Neural progenitor cell (in vitro differentiated cells): ENCODE data around the gene PARP3. TPM values are rescaled to one million over a fixed set of nuclear protein-coding genes. Genes with fewer than 3 reads are reported as not detected.
A peak's percentile ranks its signal among the peaks of the same experiment; 100 is the strongest.

Experiments used
- DNase-seq: peaks from one replicate; pipeline ENCODE4 v3.0.0-alpha.2; 2016; ENCODE audit warnings: low spot score
- H2AFZ ChIP-seq: fragments of 200-600 bp; sonication (generic); replicated peaks from 2 replicates; pipeline ENCODE4 v1.6.1; 2016; ENCODE audit warnings: antibody characterized with exemption
- H3F3A ChIP-seq: fragments of 200-600 bp; sonication (generic); 2 replicates; pipeline ENCODE4 v1.6.1; 2016; ENCODE audit warnings: antibody characterized with exemption, low read depth
- H3K27ac ChIP-seq: fragments of 200-600 bp; sonication (generic); 2 replicates; pipeline ENCODE4 v1.5.1; 2016; ENCODE audit warnings: mild to moderate bottlenecking
- H3K27me3 ChIP-seq: fragments of 200-600 bp; sonication (generic); 2 replicates; pipeline ENCODE4 v1.6.1; 2016; ENCODE audit warnings: mild to moderate bottlenecking, moderate library complexity
- H3K36me3 ChIP-seq: fragments of 200-600 bp; sonication (generic); 2 replicates; pipeline ENCODE4 v1.5.1; 2016
- H3K4me1 ChIP-seq: fragments of 200-600 bp; sonication (generic); 2 replicates; pipeline ENCODE4 v1.6.1; 2016; ENCODE audit warnings: mixed run types
- H3K4me2 ChIP-seq: fragments of 200-600 bp; sonication (generic); 2 replicates; pipeline ENCODE4 v1.6.1; 2016
- H3K4me3 ChIP-seq: fragments of 200-600 bp; sonication (generic); 2 replicates; pipeline ENCODE4 v1.5.1; 2016
- H3K79me2 ChIP-seq: fragments of 200-600 bp; sonication (generic); 2 replicates; pipeline ENCODE4 v1.6.1; 2016; ENCODE audit warnings: low read depth
- H3K9ac ChIP-seq: fragments of 200-600 bp; sonication (generic); 2 replicates; pipeline ENCODE4 v1.6.1; 2016
- H3K9me3 ChIP-seq: fragments of 200-600 bp; sonication (generic); 2 replicates; pipeline ENCODE4 v1.5.1; 2016; ENCODE audit warnings: low read depth
- H4K20me1 ChIP-seq: fragments of 200-600 bp; sonication (generic); 2 replicates; pipeline ENCODE4 v1.6.1; 2016; ENCODE audit warnings: low read depth
- H3K27ac Mint-ChIP-seq: 3 replicates; pipeline ENCODE4 v1.8.0; 2021; ENCODE audit warnings: mixed read lengths
- H3K27me3 Mint-ChIP-seq: 2 replicates; pipeline ENCODE4 v1.8.0; 2022; ENCODE audit warnings: low read depth, mild to moderate bottlenecking, inconsistent platforms, moderate library complexity, mixed read lengths; ENCODE audit not compliant: insufficient read depth
- H3K36me3 Mint-ChIP-seq: 3 replicates; pipeline ENCODE4 v1.8.0; 2021; ENCODE audit warnings: mixed read lengths
- H3K4me1 Mint-ChIP-seq: 3 replicates; pipeline ENCODE4 v1.8.0; 2021; ENCODE audit warnings: mixed read lengths
- H3K4me3 Mint-ChIP-seq: 3 replicates; pipeline ENCODE4 v1.8.0; 2021; ENCODE audit warnings: mild to moderate bottlenecking, moderate library complexity, mixed read lengths
- H3K9me3 Mint-ChIP-seq: 3 replicates; pipeline ENCODE4 v1.8.0; 2020; ENCODE audit warnings: mixed read lengths
- EZH2 ChIP-seq: fragments of 200-600 bp; sonication (generic); IDR thresholded peaks from 2 replicates; pipeline ENCODE4 v1.6.1; 2017; ENCODE audit warnings: antibody characterized with exemption, mild to moderate bottlenecking, moderate library complexity
- EZH2phosphoT487 ChIP-seq: fragments of 200-600 bp; sonication (generic); IDR thresholded peaks from 2 replicates; pipeline ENCODE4 v1.6.1; 2017; ENCODE audit warnings: antibody characterized with exemption
- total RNA-seq: library from RNA; depleted of rRNA; stranded (reverse); fragments of >200 nt; gene quantifications from 2 replicates; pipeline ENCODE4 v1.2.3, GENCODE V29; 2015; ENCODE audit warnings: low replicate concordance
- TF ChIP-seq, protein P1 (sequence below): fragments of 200-600 bp; sonication (generic); IDR thresholded peaks from 2 replicates; pipeline ENCODE4 v1.5.1; 2017; ENCODE audit warnings: antibody characterized with exemption, mild to moderate bottlenecking

Gene PARP3
- total RNA-seq = 2.0 and 3.9 TPM in 2 replicates

DNA sequence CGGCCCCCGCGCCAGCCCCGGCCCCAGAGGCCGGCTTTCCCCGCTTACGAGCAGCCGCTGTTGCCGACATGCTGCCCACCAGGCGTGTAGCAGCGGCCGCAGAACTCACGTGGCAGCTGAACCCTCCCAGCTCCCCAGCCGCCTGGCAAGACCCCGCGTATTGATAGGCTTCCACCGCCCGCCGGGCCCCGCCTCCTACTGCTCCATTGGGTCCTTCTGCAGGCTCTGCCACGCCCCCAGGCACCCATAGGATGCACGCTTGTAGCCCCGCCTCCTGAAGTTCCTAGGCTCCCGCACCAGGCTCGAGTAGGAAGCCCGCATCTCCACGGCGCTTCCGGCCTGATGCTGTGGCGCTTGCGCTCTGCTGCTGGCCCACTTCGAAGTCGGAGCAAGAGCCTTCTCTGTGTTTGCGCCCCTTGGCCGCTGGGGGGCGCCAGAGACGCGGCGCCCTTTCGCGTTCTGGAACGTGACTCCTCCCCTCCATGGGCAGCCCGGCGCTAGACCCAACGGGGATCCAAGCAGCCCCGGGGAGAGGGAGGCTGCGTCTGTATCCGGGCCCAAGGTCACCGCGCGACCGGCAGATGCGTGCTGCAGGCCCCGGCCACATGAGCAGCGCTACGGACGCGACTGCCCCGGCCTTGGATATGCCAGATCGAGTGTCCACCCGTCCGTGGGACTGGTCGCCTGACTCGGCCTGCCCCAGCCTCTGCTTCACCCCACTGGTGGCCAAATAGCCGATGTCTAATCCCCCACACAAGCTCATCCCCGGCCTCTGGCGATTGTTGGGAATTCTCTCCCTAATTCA is at the start of gene PARP3, which contains the start of gene RRP9:
Gene PARP3 (plus strand): TSS at position 566 of the 805 bp plus-strand sequence. CDS start 993 bp downstream, outside the sequence.
Gene RRP9 (minus strand): TSS at position 107 of the 805 bp plus-strand sequence. CDS start 37 bp downstream, at position 70.
- peak within 1 kb of the TSS; percentile 95 for H3K4me2 ChIP-seq
- H3K27ac ChIP-seq = no peak within 1 kb of the TSS
- TF ChIP-seq EZH2phosphoT487 (no peak), EZH2 (no peak)
- TF ChIP-seq, protein P1, sequence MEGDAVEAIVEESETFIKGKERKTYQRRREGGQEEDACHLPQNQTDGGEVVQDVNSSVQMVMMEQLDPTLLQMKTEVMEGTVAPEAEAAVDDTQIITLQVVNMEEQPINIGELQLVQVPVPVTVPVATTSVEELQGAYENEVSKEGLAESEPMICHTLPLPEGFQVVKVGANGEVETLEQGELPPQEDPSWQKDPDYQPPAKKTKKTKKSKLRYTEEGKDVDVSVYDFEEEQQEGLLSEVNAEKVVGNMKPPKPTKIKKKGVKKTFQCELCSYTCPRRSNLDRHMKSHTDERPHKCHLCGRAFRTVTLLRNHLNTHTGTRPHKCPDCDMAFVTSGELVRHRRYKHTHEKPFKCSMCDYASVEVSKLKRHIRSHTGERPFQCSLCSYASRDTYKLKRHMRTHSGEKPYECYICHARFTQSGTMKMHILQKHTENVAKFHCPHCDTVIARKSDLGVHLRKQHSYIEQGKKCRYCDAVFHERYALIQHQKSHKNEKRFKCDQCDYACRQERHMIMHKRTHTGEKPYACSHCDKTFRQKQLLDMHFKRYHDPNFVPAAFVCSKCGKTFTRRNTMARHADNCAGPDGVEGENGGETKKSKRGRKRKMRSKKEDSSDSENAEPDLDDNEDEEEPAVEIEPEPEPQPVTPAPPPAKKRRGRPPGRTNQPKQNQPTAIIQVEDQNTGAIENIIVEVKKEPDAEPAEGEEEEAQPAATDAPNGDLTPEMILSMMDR = peak; percentile 99
- Mint-ChIP-seq H3K4me1 (peaks cover 13% of the 10 kb centered on the region), H3K36me3 (no peaks in the 10 kb centered on the region), H3K4me3 (peak within 1 kb of the TSS; percentile 92), H3K27me3 (peaks cover 11% of the 10 kb centered on the region), H3K9me3 (no peaks in the 10 kb centered on the region), H3K27ac (peak within 1 kb of the TSS; percentile 72)
- H3K36me3 ChIP-seq = no peaks in the 10 kb centered on the region
- peak within 1 kb of the TSS; percentile 78 for H2AFZ ChIP-seq
- no peaks in the 10 kb centered on the region for H3F3A ChIP-seq
- H3K79me2 ChIP-seq = peaks cover 25% of the 10 kb centered on the region
- peaks cover 12% of the 10 kb centered on the region for H3K4me1 ChIP-seq
- no peaks in the 10 kb centered on the region for H3K9me3 ChIP-seq
- DNase-seq = peak; percentile 100
- H3K4me3 ChIP-seq = peak within 1 kb of the TSS; percentile 70
- peak within 1 kb of the TSS; percentile 38 for H3K9ac ChIP-seq
- peaks cover 13% of the 10 kb centered on the region for H4K20me1 ChIP-seq
- peaks cover 7% of the 10 kb centered on the region for H3K27me3 ChIP-seq

GRCh38 chr3:51894391-51894790 is 47.8 kb upstream of the PARP3 start:
- peaks cover 4% of the 10 kb centered on the region for H3K4me1 ChIP-seq
- no peaks in the 10 kb centered on the region for H3K36me3 Mint-ChIP-seq
- no peaks in the 10 kb centered on the region for H3F3A ChIP-seq
- no peak overlapping the region for H3K4me3 ChIP-seq
- no peaks in the 10 kb centered on the region for H3K27me3 ChIP-seq
- H3K79me2 ChIP-seq = no peaks in the 10 kb centered on the region
- no peak overlapping the region for H3K27ac Mint-ChIP-seq
- H3K9me3 ChIP-seq = no peaks in the 10 kb centered on the region
- H3K4me3 Mint-ChIP-seq = no peak overlapping the region
- no peak for DNase-seq
- no peak overlapping the region for H2AFZ ChIP-seq
- no peak overlapping the region for H3K4me2 ChIP-seq
- no peak overlapping the region for H3K27ac ChIP-seq
- H3K27me3 Mint-ChIP-seq = peaks cover 5% of the 10 kb centered on the region
- TF ChIP-seq EZH2phosphoT487 (no peak), EZH2 (no peak)
- TF ChIP-seq, protein P1 = no peak
- no peaks in the 10 kb centered on the region for H3K36me3 ChIP-seq
- no peaks in the 10 kb centered on the region for H3K9me3 Mint-ChIP-seq
- no peaks in the 10 kb centered on the region for H4K20me1 ChIP-seq
- peaks cover 13% of the 10 kb centered on the region for H3K4me1 Mint-ChIP-seq
- H3K9ac ChIP-seq = no peak overlapping the region

- Histone ChIP-seq H3K36me3 (no peaks in the 10 kb centered on the region), H2AFZ (no peak overlapping the region), H3K4me3 (no peak overlapping the region), H3K4me2 (no peak overlapping the region), H4K20me1 (no peaks in the 10 kb centered on the region), H3K9ac (no peak overlapping the region), H3K27ac (no peak overlapping the region), H3K4me1 (peaks cover 4% of the 10 kb centered on the region), H3K9me3 (no peaks in the 10 kb centered on the region), H3F3A (no peaks in the 10 kb centered on the region), H3K27me3 (no peaks in the 10 kb centered on the region), H3K79me2 (no peaks in the 10 kb centered on the region)
- no peaks in the 10 kb centered on the region for H3K36me3 Mint-ChIP-seq
- H3K27ac Mint-ChIP-seq = no peak overlapping the region
- DNase-seq = no peak
- H3K4me1 Mint-ChIP-seq = peaks cover 11% of the 10 kb centered on the region
- no peaks in the 10 kb centered on the region for H3K9me3 Mint-ChIP-seq
- peaks cover 5% of the 10 kb centered on the region for H3K27me3 Mint-ChIP-seq
- no peak for TF ChIP-seq EZH2
- TF ChIP-seq, protein P1 = no peak
- TF ChIP-seq EZH2phosphoT487 = no peak
- no peak overlapping the region for H3K4me3 Mint-ChIP-seq
Measured at GRCh38 chr3:51894939-51895338, 47.2 kb upstream of the PARP3 start.
